Head of caudate nucleus (tissue), 42 donors: Measurements from ENCODE around the gene ITIH1.
A peak's percentile ranks its signal among the peaks of the same experiment; 100 is the strongest.
"Not testable (repeated sequence)": the region's sequence is repeated elsewhere in the genome, so short reads cannot be mapped to it uniquely, and the experiment has no call there.

Source experiments
- DNase-seq, 42 donors: peaks; one replicate each; pipeline versions ENCODE4 v3.0.0 to v3.0.0-alpha.2; 2020 to 2021; ENCODE audit warnings: mixed read lengths in 7 of 42
- intact Hi-C: fragments of 100-400 bp; cut with DNase I; formaldehyde crosslinking; loops from one replicate; pipeline ENCODE4 v1.15.0; 2022

Gene ITIH1

GRCh38 chr3:52777127-52777958 is at the start of gene ITIH1:
Gene ITIH1, plus strand, starts transcription at chr3:52777599. Its CDS starts 17 bp downstream, at chr3:52777616.
- intact Hi-C loops = no loop called here
- peak in 7 of 42 donors; percentile 2 to 30 (median 16) for DNase-seq

- intact Hi-C loops = not testable (repeated sequence)
Observed at GRCh38 chr3:52728753-52729152, 48.6 kb upstream of the ITIH1 start.

GRCh38 chr3:52730681-52731080 is 46.7 kb upstream of the ITIH1 start:
- no peak for DNase-seq
- intact Hi-C loops = no loop called here

More at GRCh38 chr3:52728753-52729152, 48.6 kb upstream of the ITIH1 start:
- not testable (repeated sequence) for DNase-seq

GRCh38 chr3:52731590-52731989 is 45.8 kb upstream of the ITIH1 start:
- DNase-seq = no peak
- intact Hi-C loops = no loop called here

- intact Hi-C loops = no loop called here
- no peak for DNase-seq
Observed at GRCh38 chr3:52733256-52733891, 44.0 kb upstream of the ITIH1 start.

- intact Hi-C loops = no loop called here
- DNase-seq = no peak
Observed at GRCh38 chr3:52739730-52740129, 37.7 kb upstream of the ITIH1 start.

GRCh38 chr3:52742418-52743041 is 34.9 kb upstream of the ITIH1 start:
- no peak for DNase-seq
- intact Hi-C loops = no loop called here

- intact Hi-C loops = no loop called here
- no peak for DNase-seq
Observed at GRCh38 chr3:52743152-52743551, 34.2 kb upstream of the ITIH1 start.

- intact Hi-C loops = no loop called here
- no peak for DNase-seq
Observed at GRCh38 chr3:52743721-52744120, 33.7 kb upstream of the ITIH1 start.

GRCh38 chr3:52752045-52752660 is 25.2 kb upstream of the ITIH1 start:
- DNase-seq = no peak
- intact Hi-C loops = no loop called here

GRCh38 chr3:52754373-52754772 is 23.0 kb upstream of the ITIH1 start:
- no peak for DNase-seq
- intact Hi-C loops = no loop called here

- intact Hi-C loops = no loop called here
- no peak for DNase-seq
Observed at GRCh38 chr3:52756141-52756540, 21.3 kb upstream of the ITIH1 start.

GRCh38 chr3:52763466-52763865 is 13.9 kb upstream of the ITIH1 start:
- no peak for DNase-seq
- intact Hi-C loops = no loop called here

- peak in 4 of 42 donors; percentile 1 to 36 (median 7) for DNase-seq
- intact Hi-C loops = no loop called here
Observed at GRCh38 chr3:52769786-52770455, 7.5 kb upstream of the ITIH1 start.

GRCh38 chr3:52770496-52771333 is 6.7 kb upstream of the ITIH1 start, which contains the start of gene NEK4:
Gene NEK4, minus strand, starts transcription at chr3:52770940. Its CDS starts 194 bp downstream, at chr3:52770746.
- peak; percentile 86 to 98 (median 95) for DNase-seq
- intact Hi-C loops = no loop called here

- peak in 3 of 42 donors; percentile 7 to 34 (median 14) for DNase-seq
- intact Hi-C loops = no loop called here
Observed at GRCh38 chr3:52771334-52771681, 6.1 kb upstream of the ITIH1 start.

GRCh38 chr3:52771702-52772101 is 5.7 kb upstream of the ITIH1 start:
- peak in 1 of 42 donors; percentile 2 for DNase-seq
- intact Hi-C loops = no loop called here
